MM.1S (cell line): ENCODE data around the gene HNRNPA0.

Experiments used
- CTCF ChIP-seq: fragments of 300-600 bp; sonication (generic); IDR thresholded peaks from 2 replicates; pipeline ENCODE4 v1.5.1; 2016; ENCODE audit warnings: antibody characterized with exemption, low read length, mixed read lengths
- EZH2phosphoT487 ChIP-seq: fragments of 300-600 bp; sonication (generic); IDR thresholded peaks from 2 replicates; pipeline ENCODE4 v1.6.1; 2018; ENCODE audit warnings: antibody characterized with exemption, low read length

GRCh38 chr5:137715456-137715855 is 38.7 kb downstream of the HNRNPA0 start:
- TF ChIP-seq CTCF (no peak), EZH2phosphoT487 (no peak)
